Frontal cortex (tissue), 4 donors: ENCODE measurements around the gene COL17A1. TPM values are rescaled to one million over a fixed set of nuclear protein-coding genes. Genes with fewer than 3 reads are reported as not detected.

Experiments used
- DNase-seq, 2 donors: peaks; one replicate each; pipeline ENCODE4 v3.0.0; 2012; ENCODE audit warnings: low spot score in 2 of 2
- FAIRE-seq: peaks from 2 replicates; lab custom pipeline; 2012; peaks lifted over from hg19 to GRCh38; lab: Jason Lieb, UNC
- total RNA-seq: library from RNA; depleted of rRNA; stranded (reverse); fragments of >200 nt; gene quantifications from one replicate; pipeline ENCODE4 v1.2.3, GENCODE V29; 2014
- donor health status: control.
- donor health status: control.
- donor health status: control.

Gene COL17A1
- total RNA-seq, 1 donor from 2014 or later = under 0.01 TPM

- DNase-seq = no peak
- no peak for FAIRE-seq
Measured at GRCh38 chr10:104005172-104005863, 80.4 kb downstream of the COL17A1 start.

- FAIRE-seq = no peak
- no peak for DNase-seq
Measured at GRCh38 chr10:104002911-104003310, 82.8 kb downstream of the COL17A1 start.

GRCh38 chr10:103998805-103999204 is 86.9 kb downstream of the COL17A1 start:
- FAIRE-seq (no peak), DNase-seq (no peak)

- no peak for DNase-seq
- FAIRE-seq = no peak
Measured at GRCh38 chr10:103995134-103995533, 90.5 kb downstream of the COL17A1 start.

- no peak for FAIRE-seq
- DNase-seq = no peak
Measured at GRCh38 chr10:103991393-103992128, 94.1 kb downstream of the COL17A1 start.

- DNase-seq = no peak
- peak; percentile 49 for FAIRE-seq
Measured at GRCh38 chr10:103990531-103990930, 95.1 kb downstream of the COL17A1 start.

- no peak for DNase-seq
- no peak for FAIRE-seq
Measured at GRCh38 chr10:103990121-103990520, 95.6 kb downstream of the COL17A1 start.

GRCh38 chr10:103986360-103986759 is 99.3 kb downstream of the COL17A1 start:
- DNase-seq (no peak), FAIRE-seq (no peak)

GRCh38 chr10:103985726-103986125 is 100.0 kb downstream of the COL17A1 start:
- peak; percentile 47 for FAIRE-seq
- no peak for DNase-seq

GRCh38 chr10:103983367-103983911 is 102.2 kb downstream of the COL17A1 start:
- FAIRE-seq (no peak), DNase-seq (no peak)

GRCh38 chr10:103982639-103983038 is 103.0 kb downstream of the COL17A1 start:
- no peak for FAIRE-seq

More at GRCh38 chr10:103982639-103983038, 103.0 kb downstream of the COL17A1 start:
- no peak for DNase-seq

Other genes starting within 250 kb of the COL17A1 start
- 6.1 TPM for gene SH3PXD2A, start 230.3 kb downstream of the COL17A1 start, total RNA-seq
- gene STN1, start 167.7 kb downstream of the COL17A1 start, total RNA-seq = 6.9 TPM
- gene SLK, start 118.7 kb downstream of the COL17A1 start, total RNA-seq = 93.3 TPM
- gene SFR1, start 36.3 kb upstream of the COL17A1 start, total RNA-seq = 15.5 TPM
- gene CFAP43, start 146.5 kb upstream of the COL17A1 start, total RNA-seq = 15.9 TPM
- gene GSTO1, start 169.0 kb upstream of the COL17A1 start, total RNA-seq = 39.9 TPM
- 2.4 TPM for gene GSTO2, start 183.3 kb upstream of the COL17A1 start, total RNA-seq